ENCODE measurements around the gene CACNA2D4. TPM values are rescaled to one million over a fixed set of nuclear protein-coding genes. Genes with fewer than 3 reads are reported as not detected.

CACNA2D4 gene
- total RNA-seq, 1 donor from 2014 or later = not detected

DNA sequence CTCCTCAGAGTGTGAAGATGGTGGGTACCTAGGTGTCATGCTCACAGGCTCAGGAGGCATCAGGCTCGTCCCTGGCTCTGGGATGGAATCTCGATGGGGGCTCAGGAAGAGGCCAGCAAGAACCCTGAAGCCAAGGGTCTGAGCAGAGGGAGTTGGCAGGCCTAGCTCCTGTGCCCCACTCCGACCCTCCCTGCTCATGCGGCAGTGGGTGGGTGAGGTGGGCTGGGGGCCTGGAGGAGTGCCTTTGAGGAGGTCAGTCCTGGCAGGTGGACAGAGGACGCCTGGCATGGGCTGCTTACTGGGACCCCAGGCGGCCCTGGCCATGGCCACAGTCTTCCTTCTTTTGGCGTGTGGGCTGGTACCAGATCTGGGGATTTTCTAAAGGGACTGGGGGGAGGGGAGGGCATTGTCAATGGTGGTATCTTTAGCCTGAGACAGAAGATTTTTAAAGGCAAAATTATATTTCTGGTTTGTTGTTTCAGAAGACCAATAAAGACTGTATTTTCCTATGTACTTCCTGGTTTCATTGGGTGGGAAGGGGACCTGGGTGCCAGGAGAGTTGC is 82.1 kb downstream of the CACNA2D4 start:
- Mint-ChIP-seq H3K4me1 (ENCODE audit: unreplicated experiment) (peaks cover 25% of the 10 kb centered on the region), H3K27me3 (ENCODE audit: unreplicated experiment) (peaks cover 15% of the 10 kb centered on the region), H3K36me3 (ENCODE audit: unreplicated experiment) (no peaks in the 10 kb centered on the region), H3K9me3 (ENCODE audit: unreplicated experiment) (no peaks in the 10 kb centered on the region), H3K4me3 (ENCODE audit: unreplicated experiment) (no peak overlapping the region), H3K27ac (ENCODE audit: unreplicated experiment) (peak overlapping the region; percentile 44)
- no peak for DNase-seq (ENCODE audit: extremely low spot score, unreplicated experiment)
- TF ChIP-seq, protein P1, sequence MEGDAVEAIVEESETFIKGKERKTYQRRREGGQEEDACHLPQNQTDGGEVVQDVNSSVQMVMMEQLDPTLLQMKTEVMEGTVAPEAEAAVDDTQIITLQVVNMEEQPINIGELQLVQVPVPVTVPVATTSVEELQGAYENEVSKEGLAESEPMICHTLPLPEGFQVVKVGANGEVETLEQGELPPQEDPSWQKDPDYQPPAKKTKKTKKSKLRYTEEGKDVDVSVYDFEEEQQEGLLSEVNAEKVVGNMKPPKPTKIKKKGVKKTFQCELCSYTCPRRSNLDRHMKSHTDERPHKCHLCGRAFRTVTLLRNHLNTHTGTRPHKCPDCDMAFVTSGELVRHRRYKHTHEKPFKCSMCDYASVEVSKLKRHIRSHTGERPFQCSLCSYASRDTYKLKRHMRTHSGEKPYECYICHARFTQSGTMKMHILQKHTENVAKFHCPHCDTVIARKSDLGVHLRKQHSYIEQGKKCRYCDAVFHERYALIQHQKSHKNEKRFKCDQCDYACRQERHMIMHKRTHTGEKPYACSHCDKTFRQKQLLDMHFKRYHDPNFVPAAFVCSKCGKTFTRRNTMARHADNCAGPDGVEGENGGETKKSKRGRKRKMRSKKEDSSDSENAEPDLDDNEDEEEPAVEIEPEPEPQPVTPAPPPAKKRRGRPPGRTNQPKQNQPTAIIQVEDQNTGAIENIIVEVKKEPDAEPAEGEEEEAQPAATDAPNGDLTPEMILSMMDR (IDR thresholded peaks at IDR 0.05) = no peak

DNA sequence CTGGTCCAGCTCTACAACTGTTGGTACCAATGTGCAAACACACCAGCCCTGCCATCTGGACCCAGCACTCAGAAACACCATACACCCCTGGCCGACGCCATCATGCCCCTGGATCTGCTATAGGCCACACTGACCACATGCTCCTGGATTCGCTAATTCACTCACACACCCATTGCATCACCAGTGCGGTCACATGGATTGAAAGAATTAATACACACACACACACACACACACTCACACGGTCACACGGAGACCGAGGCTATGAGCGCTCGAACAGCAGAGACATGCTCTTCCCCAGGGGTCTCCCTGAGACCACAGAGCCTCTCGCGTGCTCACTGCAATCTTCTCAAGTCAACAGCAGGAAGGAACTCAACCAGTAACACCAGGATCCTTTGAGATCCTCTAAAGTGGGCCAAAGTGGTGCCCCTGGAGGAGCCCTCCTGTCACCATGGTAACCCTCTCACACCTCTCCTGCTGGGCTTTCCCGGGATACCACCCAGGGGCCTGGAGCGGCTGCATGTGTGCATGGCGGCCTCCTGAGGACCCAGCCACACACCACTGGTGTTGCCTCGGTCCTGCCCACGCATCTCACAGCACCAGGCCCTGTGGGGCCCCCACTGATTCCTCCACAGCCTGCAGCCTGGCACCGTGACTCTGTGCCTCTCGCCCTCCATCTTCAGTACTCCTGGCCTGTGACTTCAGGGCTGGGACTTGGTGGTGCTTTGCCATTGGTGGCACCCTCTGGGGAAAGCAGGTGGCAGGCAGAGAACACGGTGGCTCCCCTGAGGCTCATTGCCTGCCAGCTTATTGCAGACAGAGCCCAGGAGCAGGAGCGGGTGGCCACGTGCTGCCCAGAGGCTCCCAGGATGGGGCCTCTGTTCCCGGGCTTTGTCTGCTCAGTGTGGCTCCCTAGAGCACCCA is 83.0 kb downstream of the CACNA2D4 start:
- Mint-ChIP-seq H3K4me3 (ENCODE audit: unreplicated experiment) (no peak overlapping the region), H3K36me3 (ENCODE audit: unreplicated experiment) (no peaks in the 10 kb centered on the region), H3K4me1 (ENCODE audit: unreplicated experiment) (peaks cover 31% of the 10 kb centered on the region), H3K27me3 (ENCODE audit: unreplicated experiment) (peaks cover 22% of the 10 kb centered on the region), H3K27ac (ENCODE audit: unreplicated experiment) (no peak overlapping the region), H3K9me3 (ENCODE audit: unreplicated experiment) (no peaks in the 10 kb centered on the region)
- TF ChIP-seq, protein P1 (IDR thresholded peaks at IDR 0.05) = no peak
- no peak for DNase-seq (ENCODE audit: extremely low spot score, unreplicated experiment)

DNA sequence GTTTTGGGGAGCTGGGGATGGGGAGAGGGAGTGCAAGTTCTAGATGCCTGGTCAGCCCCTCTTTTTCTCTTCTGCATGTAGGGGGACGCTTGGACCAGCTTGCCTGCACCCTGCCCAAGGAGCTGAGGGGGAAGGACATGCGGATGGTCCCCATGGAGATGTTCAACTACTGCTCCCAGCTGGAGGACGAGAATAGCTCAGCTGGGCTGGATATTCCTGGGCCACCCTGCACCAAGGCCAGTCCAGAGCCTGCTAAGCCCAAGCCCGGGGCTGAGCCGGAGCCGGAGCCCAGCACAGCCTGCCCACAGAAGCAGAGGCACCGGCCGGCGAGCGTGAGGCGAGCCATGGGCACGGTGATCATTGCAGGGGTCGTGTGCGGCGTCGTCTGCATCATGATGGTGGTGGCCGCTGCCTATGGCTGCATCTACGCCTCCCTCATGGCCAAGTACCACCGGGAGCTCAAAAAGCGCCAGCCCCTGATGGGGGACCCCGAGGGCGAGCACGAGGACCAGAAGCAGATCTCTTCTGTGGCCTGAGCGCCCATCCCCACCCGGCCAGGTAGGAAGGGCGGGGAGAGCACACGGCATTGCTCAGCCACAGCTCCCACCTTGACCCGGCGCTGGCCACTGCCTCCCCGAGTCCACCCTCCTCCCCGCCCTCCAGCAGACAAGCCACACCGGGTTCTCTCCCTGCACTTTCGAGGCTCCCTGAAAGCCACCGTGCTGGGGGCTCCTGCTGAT is 84.1 kb downstream of the CACNA2D4 start:
- TF ChIP-seq, protein P1 (IDR thresholded peaks at IDR 0.05) = no peak
- H3K27ac Mint-ChIP-seq (ENCODE audit: unreplicated experiment) = no peak overlapping the region
- no peaks in the 10 kb centered on the region for H3K36me3 Mint-ChIP-seq (ENCODE audit: unreplicated experiment)
- H3K4me3 Mint-ChIP-seq (ENCODE audit: unreplicated experiment) = no peak overlapping the region
- DNase-seq (ENCODE audit: extremely low spot score, unreplicated experiment) = no peak
- no peaks in the 10 kb centered on the region for H3K9me3 Mint-ChIP-seq (ENCODE audit: unreplicated experiment)
- H3K27me3 Mint-ChIP-seq (ENCODE audit: unreplicated experiment) = peaks cover 22% of the 10 kb centered on the region
- H3K4me1 Mint-ChIP-seq (ENCODE audit: unreplicated experiment) = peaks cover 31% of the 10 kb centered on the region

DNA sequence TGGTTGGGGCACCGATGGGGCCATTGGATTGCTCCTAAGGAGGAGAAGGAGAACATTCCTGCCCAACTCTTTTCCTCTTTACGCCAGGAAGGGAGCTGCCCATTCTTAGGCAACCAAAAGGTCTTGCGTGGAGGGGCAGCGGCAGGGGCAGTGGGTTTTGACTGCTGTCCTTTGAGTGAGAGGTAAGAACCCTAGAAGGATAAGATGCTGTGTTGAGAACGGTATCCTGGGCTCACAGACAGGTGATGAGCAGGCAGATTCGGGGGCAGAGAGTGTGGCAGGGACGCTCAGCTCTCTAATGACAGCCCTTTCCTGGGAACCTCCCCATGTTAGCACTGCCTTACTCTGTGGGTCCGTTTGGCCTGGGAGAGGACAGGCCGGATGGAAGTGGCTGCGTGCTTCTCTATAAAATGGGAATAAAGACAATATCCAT is 84.8 kb downstream of the CACNA2D4 start:
- DNase-seq (ENCODE audit: extremely low spot score, unreplicated experiment) = no peak
- TF ChIP-seq, protein P1 (IDR thresholded peaks at IDR 0.05) = no peak
- Mint-ChIP-seq H3K4me1 (ENCODE audit: unreplicated experiment) (peaks cover 29% of the 10 kb centered on the region), H3K27ac (ENCODE audit: unreplicated experiment) (no peak overlapping the region), H3K9me3 (ENCODE audit: unreplicated experiment) (no peaks in the 10 kb centered on the region), H3K27me3 (ENCODE audit: unreplicated experiment) (peaks cover 23% of the 10 kb centered on the region), H3K4me3 (ENCODE audit: unreplicated experiment) (no peak overlapping the region), H3K36me3 (ENCODE audit: unreplicated experiment) (no peaks in the 10 kb centered on the region)

All from osteocyte (in vitro differentiated cells).